K562 (cell line): ENCODE data around the gene KSR2. TPM values are rescaled to one million over a fixed set of nuclear protein-coding genes. Genes with fewer than 3 reads are reported as not detected.

Source experiments
- ATAC-seq: fragments of 200-7000 bp; cut with Tn5 transposase; 3 replicates; pipeline ENCODE4 v1.9.1; 2020; ENCODE audit warnings: moderate library complexity
- BruUV-seq: library from RNA; stranded (reverse); fragments of 400-500 nt; replicated peaks from 2 replicates; lab custom pipeline; 2021; lab: Mats Ljungman, UMichigan
- CTCF ChIA-PET: fragments of 300-600 bp; formaldehyde crosslinking; extraction: SDS; loops from one replicate; lab custom pipeline; 2021; ENCODE audit warnings: low intra/inter-chr PET ratio; lab: Yijun Ruan, JAX
- POLR2A ChIA-PET: fragments of 300-600, 350-650 bp; sonication (Branson Sonifier 250); formaldehyde crosslinking; extraction: SDS; loops from one replicate; lab custom pipeline; 2021; ENCODE audit warnings: antibody characterized with exemption, inconsistent platforms; lab: Yijun Ruan, JAX
- DNase-seq, 4 experiments: peaks; one replicate each; pipeline versions ENCODE4 v3.0.0 to v3.0.0-alpha.2; 2011 to 2018; ENCODE audit warnings: low spot score in 3 of 4, mixed read lengths in 3 of 4; ENCODE audit errors: extremely low read depth in 1 of 4
- FAIRE-seq: peaks from 2 replicates; lab custom pipeline; 2011; peaks lifted over from hg19 to GRCh38; lab: Jason Lieb, UNC
- H2AFZ ChIP-seq: 2 replicates; pipeline ENCODE4 v1.6.0; 2011; ENCODE audit warnings: low read depth, low read length, control low read depth, inconsistent platforms
- H3K27ac ChIP-seq: fragments of 200-600 bp; 3 replicates; pipeline ENCODE4 v1.8.0; 2011; ENCODE audit warnings: low read depth, mild to moderate bottlenecking, control low read depth, inconsistent platforms, low read length, moderate library complexity, mixed read lengths; ENCODE audit errors: extremely low read depth
- H3K27me3 ChIP-seq, 2 experiments: fragments of 300-600 bp in 1 of 2; 2 replicates in 1 of 2; 3 replicates in 1 of 2; pipeline versions ENCODE4 v1.6.0 to v1.8.0; 2011; ENCODE audit warnings: inconsistent platforms in 2 of 2, low read length in 2 of 2, mild to moderate bottlenecking in 1 of 2, mixed read lengths in 1 of 2, moderate library complexity in 1 of 2; ENCODE audit not compliant: control insufficient read depth in 2 of 2, insufficient read depth in 2 of 2
- H3K36me3 ChIP-seq: fragments of 300-600 bp; 3 replicates; pipeline ENCODE4 v1.8.0; 2011; ENCODE audit warnings: mild to moderate bottlenecking, low read length, inconsistent platforms; ENCODE audit not compliant: control insufficient read depth, insufficient read depth
- H3K4me1 ChIP-seq, 2 experiments: fragments of 200-600 bp in 1 of 2; replicated peaks in 1 of 2; 2 replicates in 1 of 2; 3 replicates in 1 of 2; pipeline versions ENCODE4 v1.5.1 to v1.8.0; 2011; ENCODE audit warnings: inconsistent platforms in 2 of 2, low read length in 2 of 2, mild to moderate bottlenecking in 1 of 2, mixed read lengths in 1 of 2, moderate library complexity in 1 of 2; ENCODE audit not compliant: control insufficient read depth in 2 of 2, insufficient read depth in 2 of 2
- H3K4me2 ChIP-seq: 2 replicates; pipeline ENCODE4 v1.6.1; 2011; ENCODE audit warnings: low read length, control low read depth, inconsistent platforms, mixed read lengths; ENCODE audit not compliant: insufficient read depth
- H3K4me3 ChIP-seq: fragments of 200-600 bp; sonication (generic), shearing (Covaris generic); 2 replicates; pipeline ENCODE4 v1.5.1; 2016; ENCODE audit warnings: control low read depth, inconsistent platforms
- H3K79me2 ChIP-seq: fragments of 200-600 bp; 3 replicates; pipeline ENCODE4 v1.8.0; 2011; ENCODE audit warnings: low read length, inconsistent platforms; ENCODE audit not compliant: control insufficient read depth, insufficient read depth
- H3K9ac ChIP-seq, 2 experiments: 2 replicates each; pipeline versions ENCODE4 v1.6.0 to v1.6.1; 2011; ENCODE audit warnings: low read depth in 2 of 2, low read length in 2 of 2, control low read depth in 1 of 2, inconsistent platforms in 1 of 2, mild to moderate bottlenecking in 1 of 2, mixed read lengths in 1 of 2; ENCODE audit not compliant: insufficient read depth in 1 of 2
- H3K9me1 ChIP-seq: one replicate; pipeline ENCODE4 v1.6.0; 2011; ENCODE audit warnings: inconsistent platforms, mild to moderate bottlenecking, low read length, moderate library complexity; ENCODE audit not compliant: control insufficient read depth, insufficient read depth
- H3K9me3 ChIP-seq: replicated peaks from 2 replicates; pipeline ENCODE4 v1.5.1; 2011; ENCODE audit warnings: low read depth, low read length, inconsistent platforms; ENCODE audit not compliant: control insufficient read depth, insufficient read depth
- H4K20me1 ChIP-seq: replicated peaks from 2 replicates; pipeline ENCODE4 v1.6.1; 2011; ENCODE audit warnings: low read length, inconsistent platforms, mixed read lengths; ENCODE audit not compliant: control insufficient read depth, insufficient read depth
- CBFB ChIP-seq: sonication (generic); formaldehyde crosslinking; IDR thresholded peaks from 2 replicates; pipeline ENCODE4 v1.4.0; 2020; ENCODE audit warnings: mild to moderate bottlenecking, missing genetic modification reagents
- GATAD2B ChIP-seq: fragments of 450-650 bp; IDR thresholded peaks from 2 replicates; pipeline ENCODE4 v1.6.1; 2017; ENCODE audit warnings: mild to moderate bottlenecking, borderline replicate concordance
- MAFK ChIP-seq: IDR thresholded peaks from 2 replicates; pipeline ENCODE4 v1.6.1; 2011; ENCODE audit warnings: low read length, improper control_type of control experiment
- NR4A1 ChIP-seq, 2 experiments: fragments of 250-450 bp in 1 of 2; fragments of 450-650 bp in 1 of 2; sonication (Bioruptor Pico) in 1 of 2; IDR thresholded peaks; 2 replicates each; pipeline versions ENCODE4 v1.4.0 to v1.6.1; 2016 to 2020; ENCODE audit warnings: mild to moderate bottlenecking in 2 of 2, missing compliant biosample characterization in 1 of 2, missing genetic modification characterization in 1 of 2, moderate library complexity in 1 of 2
- PTRF ChIP-seq: fragments of 450-650 bp; IDR thresholded peaks from 2 replicates; pipeline ENCODE4 v1.6.1; 2016; ENCODE audit warnings: mild to moderate bottlenecking, missing genetic modification characterization, missing compliant biosample characterization
- RAD21 ChIP-seq, 2 experiments: fragments of 250-450 bp in 1 of 2; fragments of 450-650 bp in 1 of 2; sonication (Bioruptor Pico) in 1 of 2; formaldehyde crosslinking in 1 of 2; IDR thresholded peaks in 1 of 2; conservative IDR thresholded peaks in 1 of 2; 2 replicates each; pipeline versions ENCODE4 v1.4.0 to v1.8.0; 2020 to 2022; ENCODE audit warnings: mild to moderate bottlenecking in 2 of 2, moderate library complexity in 1 of 2
- RFX1 ChIP-seq: fragments of 450-650 bp; IDR thresholded peaks from 2 replicates; pipeline ENCODE4 v1.6.1; 2016; ENCODE audit warnings: mild to moderate bottlenecking, moderate library complexity
- TAF9B ChIP-seq: fragments of 450-650 bp; IDR thresholded peaks from 2 replicates; pipeline ENCODE4 v1.6.1; 2018; ENCODE audit warnings: mild to moderate bottlenecking; ENCODE audit not compliant: partially characterized antibody
- WGBS: fragments of 100-300 bp; shearing (Covaris generic); methylation state at CpG from one replicate; pipeline ENCODE4 v1.1.6; 2016; ENCODE audit warnings: low coverage, mixed read lengths; ENCODE audit not compliant: insufficient coverage; ENCODE audit errors: missing lambda C conversion rate; 5-methylcytosine and 5-hydroxymethylcytosine counted together
- in situ Hi-C: fragments of 300-500 bp; cut with MboI; formaldehyde crosslinking; loops from 4 replicates; pipeline ENCODE4 v1.15.0; 2018; ENCODE audit warnings: inconsistent platforms, mixed read lengths
- intact Hi-C: fragments of 100-400 bp; cut with micrococcal nuclease; formaldehyde crosslinking; loops from 2 replicates; pipeline ENCODE4 v1.14.2; 2022
- polyA plus RNA-seq, 8 experiments: library from polyadenylated mRNA; depleted of rRNA in 4 of 8; stranded (reverse) in 5 of 8; unstranded in 3 of 8; fragments of >200 nt; fragmentation: Nextera tagmentation in 2 of 8; fragmentation: Illumina TruSeq in 1 of 8; extraction: Ambion mirVana in 2 of 8; extraction: Trizol in 1 of 8; gene quantifications; 2 replicates each; pipeline versions ENCODE4 v1.2.1 to v1.2.3, GENCODE V29; 2011 to 2014; ENCODE audit warnings: inconsistent platforms in 1 of 8, missing spikeins in 1 of 8
- total RNA-seq, 7 experiments: library from RNA; depleted of rRNA in 6 of 7; stranded (reverse); fragments of >200 nt in 6 of 7; fragmentation: Illumina TruSeq in 2 of 7; extraction: Trizol in 2 of 7; gene quantifications; 2 replicates each; pipeline versions ENCODE4 v1.2.1 to v1.2.3, GENCODE V29; 2011 to 2021; ENCODE audit warnings: low replicate concordance in 1 of 7
- TF ChIP-seq, protein P1 (sequence below): fragments of 450-650 bp; IDR thresholded peaks from one replicate; pipeline ENCODE4 v1.6.1; 2018; ENCODE audit warnings: mild to moderate bottlenecking, moderate library complexity; ENCODE audit not compliant: partially characterized antibody
- TF ChIP-seq, protein P2 (sequence below): fragments of 450-650 bp; formaldehyde crosslinking; IDR thresholded peaks from 2 replicates; pipeline ENCODE4 v1.4.0; 2020; ENCODE audit warnings: mild to moderate bottlenecking, moderate library complexity
- TF ChIP-seq, protein P3 (sequence below): sonication (generic); formaldehyde crosslinking; IDR thresholded peaks from 2 replicates; pipeline ENCODE4 v1.8.0; 2023; ENCODE audit warnings: missing genetic modification reagents, mild to moderate bottlenecking, borderline replicate concordance
- TF ChIP-seq, protein P4 (sequence below): fragments of 250-450 bp; sonication (Bioruptor Pico); IDR thresholded peaks from 2 replicates; pipeline ENCODE4 v1.8.0; 2021; ENCODE audit warnings: borderline replicate concordance, mild to moderate bottlenecking, moderate library complexity; ENCODE audit not compliant: poor library complexity, severe bottlenecking

KSR2 gene
- total and polyA plus RNA-seq, 9 of the 15 experiments (the other 6 are each of a cell fraction or from before 2014, with no cell fraction given), result not detected

DNA sequence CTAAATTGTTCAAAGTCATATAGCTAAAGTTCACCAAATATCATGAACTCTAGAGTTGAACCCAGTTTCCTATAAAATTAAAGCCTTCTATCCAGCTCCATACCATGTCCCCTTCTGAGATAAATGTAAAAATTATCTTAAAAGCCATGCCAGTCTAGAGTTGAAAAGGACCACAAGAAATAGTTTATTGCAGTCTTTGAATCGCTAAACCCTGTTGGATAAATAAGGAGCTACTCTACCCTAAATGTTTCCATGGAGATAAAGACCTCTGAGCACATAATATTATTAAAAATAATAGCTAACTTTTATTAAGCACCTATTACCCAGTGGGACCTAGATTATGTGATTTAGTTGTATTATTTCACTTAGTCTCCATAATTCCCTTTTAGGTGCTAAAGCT is 379.8 kb downstream of the KSR2 start:
- Histone ChIP-seq H3K4me1 (no peaks in the 10 kb centered on the region), H3K9ac (no peak overlapping the region), H3K36me3 (no peaks in the 10 kb centered on the region), H3K27ac (no peak overlapping the region), H3K4me2 (no peak overlapping the region), H3K27me3 (peaks cover 0 to 7% of the 10 kb centered on the region in 2 experiments; a peak in 2 of 5 replicates), H3K4me3 (no peak overlapping the region), H4K20me1 (no peaks in the 10 kb centered on the region), H3K79me2 (no peaks in the 10 kb centered on the region), H3K9me1 (no peaks in the 10 kb centered on the region), H3K9me3 (no peaks in the 10 kb centered on the region), H2AFZ (no peak overlapping the region)
- intact Hi-C loops, result no loop called here
- CTCF ChIA-PET, result interaction anchor here (0.8 to 1.8 kb wide), 2 partner anchors 221 to 248 kb away, joined by 3 to 5 read pairs; no protein-coding TSS in a partner anchor
- POLR2A ChIA-PET, result interaction anchor here (0.6 kb wide), 1 partner anchor 11 kb away, joined by 3 read pairs; no protein-coding TSS in a partner anchor
- WGBS, result 0% methylated on average over 1 of the region's 1 CpG
- BruUV-seq, result no TSS peak
- FAIRE-seq, result no peak
- TF ChIP-seq RFX1 (no peak), TAF9B (no peak), RAD21 (CRISPR knock-in tag; conservative IDR thresholded peaks at IDR 0.05 in 1 of 2, IDR thresholded peaks at IDR 0.05 in 1 of 2) (no peak), CBFB (CRISPR knock-in tag) (no peak), PTRF (tag) (no peak), GATAD2B (no peak), NR4A1 (CRISPR knock-in tag; IDR thresholded peaks at IDR 0.05) (no peak), NR4A1 (tag; IDR thresholded peaks at IDR 0.05) (no peak), MAFK (no peak)
- TF ChIP-seq, protein P1, sequence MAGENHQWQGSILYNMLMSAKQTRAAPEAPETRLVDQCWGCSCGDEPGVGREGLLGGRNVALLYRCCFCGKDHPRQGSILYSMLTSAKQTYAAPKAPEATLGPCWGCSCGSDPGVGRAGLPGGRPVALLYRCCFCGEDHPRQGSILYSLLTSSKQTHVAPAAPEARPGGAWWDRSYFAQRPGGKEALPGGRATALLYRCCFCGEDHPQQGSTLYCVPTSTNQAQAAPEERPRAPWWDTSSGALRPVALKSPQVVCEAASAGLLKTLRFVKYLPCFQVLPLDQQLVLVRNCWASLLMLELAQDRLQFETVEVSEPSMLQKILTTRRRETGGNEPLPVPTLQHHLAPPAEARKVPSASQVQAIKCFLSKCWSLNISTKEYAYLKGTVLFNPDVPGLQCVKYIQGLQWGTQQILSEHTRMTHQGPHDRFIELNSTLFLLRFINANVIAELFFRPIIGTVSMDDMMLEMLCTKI, result no peak
- TF ChIP-seq, protein P2, sequence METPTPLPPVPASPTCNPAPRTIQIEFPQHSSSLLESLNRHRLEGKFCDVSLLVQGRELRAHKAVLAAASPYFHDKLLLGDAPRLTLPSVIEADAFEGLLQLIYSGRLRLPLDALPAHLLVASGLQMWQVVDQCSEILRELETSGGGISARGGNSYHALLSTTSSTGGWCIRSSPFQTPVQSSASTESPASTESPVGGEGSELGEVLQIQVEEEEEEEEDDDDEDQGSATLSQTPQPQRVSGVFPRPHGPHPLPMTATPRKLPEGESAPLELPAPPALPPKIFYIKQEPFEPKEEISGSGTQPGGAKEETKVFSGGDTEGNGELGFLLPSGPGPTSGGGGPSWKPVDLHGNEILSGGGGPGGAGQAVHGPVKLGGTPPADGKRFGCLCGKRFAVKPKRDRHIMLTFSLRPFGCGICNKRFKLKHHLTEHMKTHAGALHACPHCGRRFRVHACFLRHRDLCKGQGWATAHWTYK (CRISPR knock-in tag), result no peak
- TF ChIP-seq, protein P3, sequence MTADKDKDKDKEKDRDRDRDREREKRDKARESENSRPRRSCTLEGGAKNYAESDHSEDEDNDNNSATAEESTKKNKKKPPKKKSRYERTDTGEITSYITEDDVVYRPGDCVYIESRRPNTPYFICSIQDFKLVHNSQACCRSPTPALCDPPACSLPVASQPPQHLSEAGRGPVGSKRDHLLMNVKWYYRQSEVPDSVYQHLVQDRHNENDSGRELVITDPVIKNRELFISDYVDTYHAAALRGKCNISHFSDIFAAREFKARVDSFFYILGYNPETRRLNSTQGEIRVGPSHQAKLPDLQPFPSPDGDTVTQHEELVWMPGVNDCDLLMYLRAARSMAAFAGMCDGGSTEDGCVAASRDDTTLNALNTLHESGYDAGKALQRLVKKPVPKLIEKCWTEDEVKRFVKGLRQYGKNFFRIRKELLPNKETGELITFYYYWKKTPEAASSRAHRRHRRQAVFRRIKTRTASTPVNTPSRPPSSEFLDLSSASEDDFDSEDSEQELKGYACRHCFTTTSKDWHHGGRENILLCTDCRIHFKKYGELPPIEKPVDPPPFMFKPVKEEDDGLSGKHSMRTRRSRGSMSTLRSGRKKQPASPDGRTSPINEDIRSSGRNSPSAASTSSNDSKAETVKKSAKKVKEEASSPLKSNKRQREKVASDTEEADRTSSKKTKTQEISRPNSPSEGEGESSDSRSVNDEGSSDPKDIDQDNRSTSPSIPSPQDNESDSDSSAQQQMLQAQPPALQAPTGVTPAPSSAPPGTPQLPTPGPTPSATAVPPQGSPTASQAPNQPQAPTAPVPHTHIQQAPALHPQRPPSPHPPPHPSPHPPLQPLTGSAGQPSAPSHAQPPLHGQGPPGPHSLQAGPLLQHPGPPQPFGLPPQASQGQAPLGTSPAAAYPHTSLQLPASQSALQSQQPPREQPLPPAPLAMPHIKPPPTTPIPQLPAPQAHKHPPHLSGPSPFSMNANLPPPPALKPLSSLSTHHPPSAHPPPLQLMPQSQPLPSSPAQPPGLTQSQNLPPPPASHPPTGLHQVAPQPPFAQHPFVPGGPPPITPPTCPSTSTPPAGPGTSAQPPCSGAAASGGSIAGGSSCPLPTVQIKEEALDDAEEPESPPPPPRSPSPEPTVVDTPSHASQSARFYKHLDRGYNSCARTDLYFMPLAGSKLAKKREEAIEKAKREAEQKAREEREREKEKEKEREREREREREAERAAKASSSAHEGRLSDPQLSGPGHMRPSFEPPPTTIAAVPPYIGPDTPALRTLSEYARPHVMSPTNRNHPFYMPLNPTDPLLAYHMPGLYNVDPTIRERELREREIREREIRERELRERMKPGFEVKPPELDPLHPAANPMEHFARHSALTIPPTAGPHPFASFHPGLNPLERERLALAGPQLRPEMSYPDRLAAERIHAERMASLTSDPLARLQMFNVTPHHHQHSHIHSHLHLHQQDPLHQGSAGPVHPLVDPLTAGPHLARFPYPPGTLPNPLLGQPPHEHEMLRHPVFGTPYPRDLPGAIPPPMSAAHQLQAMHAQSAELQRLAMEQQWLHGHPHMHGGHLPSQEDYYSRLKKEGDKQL (CRISPR knock-in tag), result no peak
- TF ChIP-seq, protein P4, sequence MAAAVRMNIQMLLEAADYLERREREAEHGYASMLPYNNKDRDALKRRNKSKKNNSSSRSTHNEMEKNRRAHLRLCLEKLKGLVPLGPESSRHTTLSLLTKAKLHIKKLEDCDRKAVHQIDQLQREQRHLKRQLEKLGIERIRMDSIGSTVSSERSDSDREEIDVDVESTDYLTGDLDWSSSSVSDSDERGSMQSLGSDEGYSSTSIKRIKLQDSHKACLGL, result no peak
- DNase-seq, result no peak
- no peak for ATAC-seq
- in situ Hi-C loops, result loop anchor here (10.0 kb wide), 1 partner anchor 214 kb away; no protein-coding TSS in a partner anchor
